Lung (tissue), 12 donors: ENCODE measurements around the gene KRTAP10-11. TPM values are rescaled to one million over a fixed set of nuclear protein-coding genes. Genes with fewer than 3 reads are reported as not detected.

Source experiments
- ATAC-seq: fragments of 200-7000 bp; cut with Tn5 transposase; one replicate; pipeline ENCODE4 v1.9.1; 2020; ENCODE audit warnings: moderate number of reproducible peaks; ENCODE audit not compliant: insufficient read depth, low FRiP score
- DNase-seq, 3 donors: peaks; one replicate each; pipeline ENCODE4 v3.0.0-alpha.2; 2013 to 2017
- H3K27ac ChIP-seq, 2 donors: one replicate each; pipeline ENCODE4 v1.5.1; 2013; ENCODE audit warnings: mild to moderate bottlenecking in 2 of 2, moderate library complexity in 2 of 2, control low read depth in 1 of 2, inconsistent platforms in 1 of 2, low read depth in 1 of 2, low read length in 1 of 2
- H3K27me3 ChIP-seq, 3 donors: one replicate each; pipeline ENCODE4 v1.5.1; 2013; ENCODE audit warnings: low read length in 2 of 3; ENCODE audit not compliant: control insufficient read depth in 3 of 3, insufficient read depth in 3 of 3
- H3K36me3 ChIP-seq, 4 donors: one replicate each; pipeline ENCODE4 v1.5.1; 2013; ENCODE audit warnings: low read length in 4 of 4, mild to moderate bottlenecking in 1 of 4, moderate library complexity in 1 of 4; ENCODE audit not compliant: control insufficient read depth in 4 of 4, insufficient read depth in 4 of 4
- H3K4me1 ChIP-seq, 5 donors: one replicate each; pipeline ENCODE4 v1.5.1; 2013; ENCODE audit warnings: low read length in 5 of 5, mild to moderate bottlenecking in 2 of 5, moderate library complexity in 1 of 5; ENCODE audit not compliant: control insufficient read depth in 5 of 5, insufficient read depth in 5 of 5
- H3K4me3 ChIP-seq: one replicate; pipeline ENCODE4 v1.5.1; 2013; ENCODE audit warnings: mild to moderate bottlenecking, control low read depth, moderate library complexity
- H3K9ac ChIP-seq, 2 donors: one replicate each; pipeline ENCODE4 v1.5.1; 2013; ENCODE audit warnings: low read length in 2 of 2, control low read depth in 1 of 2; ENCODE audit not compliant: insufficient read depth in 1 of 2
- H3K9me3 ChIP-seq, 4 donors: one replicate each; pipeline ENCODE4 v1.5.1; 2013; ENCODE audit warnings: low read length in 3 of 4, mild to moderate bottlenecking in 1 of 4, moderate library complexity in 1 of 4; ENCODE audit not compliant: control insufficient read depth in 4 of 4, insufficient read depth in 3 of 4
- WGBS, 2 donors: extraction: QIAGEN DNeasy Blood & Tissue Kit; methylation state at CpG; one replicate each; pipeline ENCODE4 v1.1.7; 2013; 5-methylcytosine and 5-hydroxymethylcytosine counted together
- polyA plus RNA-seq, 2 donors: library from polyadenylated mRNA; stranded (reverse); fragments of 200-250 nt; gene quantifications; one replicate each; pipeline ENCODE4 v1.2.1, GENCODE V29; 2013
- total RNA-seq, 2 donors: library from RNA; depleted of rRNA in 1 of 2; stranded (reverse); fragments of >200 nt in 1 of 2; gene quantifications; one replicate each; pipeline ENCODE4 v1.2.1, GENCODE V29; 2014 to 2021
- TF ChIP-seq, protein P1 (sequence below): IDR thresholded peaks from 2 replicates; pipeline ENCODE4 v1.5.1; 2012; ENCODE audit warnings: mild to moderate bottlenecking; ENCODE audit errors: control extremely low read depth, extremely low read depth
- donor health status: control.
- donor health status: control.
- donor health status: Bipolar disorder and iron deficiency.
- donor health status: healthy.
- donor health status: DM: yes; HTN: yes; CAD: no.

KRTAP10-11 gene
- total and polyA plus RNA-seq, 4 donors, result not detected

DNA sequence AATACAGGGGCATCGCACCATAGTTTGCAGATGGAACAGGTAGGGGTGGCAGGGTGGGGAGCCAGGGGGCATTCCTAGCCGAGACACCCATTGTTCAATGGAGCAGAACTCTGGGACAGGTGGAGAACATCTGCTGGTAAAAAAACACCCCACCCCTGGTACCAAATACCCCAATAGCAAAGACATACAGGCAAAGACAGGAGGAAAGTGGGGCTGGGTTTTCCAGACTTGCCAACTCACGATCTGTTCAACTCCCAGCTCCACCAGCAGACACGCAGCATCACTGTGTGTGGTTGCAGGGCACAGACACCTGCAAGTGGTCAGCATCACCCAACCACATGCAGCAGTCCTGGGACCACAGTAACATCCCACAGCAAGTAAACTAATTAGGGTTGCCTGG is 34.7 kb upstream of the KRTAP10-11 start:
- WGBS, 2 donors, result 83 to 86% methylated on average over 4 of the region's 4 CpGs
- H3K9me3 ChIP-seq, result peaks cover 0 to 20% (median 3%) of the 10 kb centered on the region in 4 donors
- no peak for DNase-seq

DNA sequence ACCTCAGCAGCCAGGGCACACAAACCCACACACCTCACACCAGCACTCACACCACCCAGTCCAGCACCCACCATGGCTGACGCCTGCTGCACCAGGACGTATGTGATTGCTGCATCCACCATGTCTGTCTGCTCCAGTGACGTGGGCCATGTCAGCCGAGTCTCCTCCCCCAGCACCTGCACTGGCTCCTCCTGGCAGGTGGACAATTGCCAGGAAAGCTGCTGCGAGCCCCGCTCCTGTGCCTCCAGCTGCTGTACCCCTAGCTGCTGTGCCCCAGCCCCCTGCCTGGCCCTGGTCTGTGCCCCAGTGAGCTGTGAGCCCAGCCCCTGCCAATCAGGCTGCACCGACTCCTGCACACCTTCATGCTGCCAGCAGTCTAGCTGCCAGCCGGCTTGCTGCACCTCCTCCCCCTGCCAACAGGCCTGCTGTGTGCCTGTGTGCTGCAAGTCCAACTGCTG is 34.2 kb upstream of the KRTAP10-11 start, which contains the start of gene KRTAP10-8:
KRTAP10-8 (plus strand) TSS at position 51 of the 458 bp plus-strand sequence; CDS start at position 73, 22 bp downstream.
- ATAC-seq, result no peak
- Histone ChIP-seq H3K9ac (no peak within 1 kb of the TSS), H3K27ac (no peak within 1 kb of the TSS), H3K36me3 (no peaks in the 10 kb centered on the region), H3K27me3 (no peaks in the 10 kb centered on the region), H3K9me3 (peaks cover 0 to 20% (median 3%) of the 10 kb centered on the region in 4 donors), H3K4me3 (no peak within 1 kb of the TSS), H3K4me1 (no peaks in the 10 kb centered on the region)
- TF ChIP-seq, protein P1, sequence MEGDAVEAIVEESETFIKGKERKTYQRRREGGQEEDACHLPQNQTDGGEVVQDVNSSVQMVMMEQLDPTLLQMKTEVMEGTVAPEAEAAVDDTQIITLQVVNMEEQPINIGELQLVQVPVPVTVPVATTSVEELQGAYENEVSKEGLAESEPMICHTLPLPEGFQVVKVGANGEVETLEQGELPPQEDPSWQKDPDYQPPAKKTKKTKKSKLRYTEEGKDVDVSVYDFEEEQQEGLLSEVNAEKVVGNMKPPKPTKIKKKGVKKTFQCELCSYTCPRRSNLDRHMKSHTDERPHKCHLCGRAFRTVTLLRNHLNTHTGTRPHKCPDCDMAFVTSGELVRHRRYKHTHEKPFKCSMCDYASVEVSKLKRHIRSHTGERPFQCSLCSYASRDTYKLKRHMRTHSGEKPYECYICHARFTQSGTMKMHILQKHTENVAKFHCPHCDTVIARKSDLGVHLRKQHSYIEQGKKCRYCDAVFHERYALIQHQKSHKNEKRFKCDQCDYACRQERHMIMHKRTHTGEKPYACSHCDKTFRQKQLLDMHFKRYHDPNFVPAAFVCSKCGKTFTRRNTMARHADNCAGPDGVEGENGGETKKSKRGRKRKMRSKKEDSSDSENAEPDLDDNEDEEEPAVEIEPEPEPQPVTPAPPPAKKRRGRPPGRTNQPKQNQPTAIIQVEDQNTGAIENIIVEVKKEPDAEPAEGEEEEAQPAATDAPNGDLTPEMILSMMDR, result no peak
- DNase-seq, result no peak
- 91 to 93% methylated on average over 8 of the region's 8 CpGs for WGBS, 2 donors

More for the DNA sequence above, 34.7 kb upstream of the KRTAP10-11 start:
- Histone ChIP-seq H3K27ac (no peak overlapping the region), H3K4me3 (no peak overlapping the region), H3K9ac (no peak overlapping the region), H3K36me3 (no peaks in the 10 kb centered on the region), H3K27me3 (no peaks in the 10 kb centered on the region), H3K4me1 (no peaks in the 10 kb centered on the region)
- ATAC-seq, result no peak
- TF ChIP-seq, protein P1, result no peak

DNA sequence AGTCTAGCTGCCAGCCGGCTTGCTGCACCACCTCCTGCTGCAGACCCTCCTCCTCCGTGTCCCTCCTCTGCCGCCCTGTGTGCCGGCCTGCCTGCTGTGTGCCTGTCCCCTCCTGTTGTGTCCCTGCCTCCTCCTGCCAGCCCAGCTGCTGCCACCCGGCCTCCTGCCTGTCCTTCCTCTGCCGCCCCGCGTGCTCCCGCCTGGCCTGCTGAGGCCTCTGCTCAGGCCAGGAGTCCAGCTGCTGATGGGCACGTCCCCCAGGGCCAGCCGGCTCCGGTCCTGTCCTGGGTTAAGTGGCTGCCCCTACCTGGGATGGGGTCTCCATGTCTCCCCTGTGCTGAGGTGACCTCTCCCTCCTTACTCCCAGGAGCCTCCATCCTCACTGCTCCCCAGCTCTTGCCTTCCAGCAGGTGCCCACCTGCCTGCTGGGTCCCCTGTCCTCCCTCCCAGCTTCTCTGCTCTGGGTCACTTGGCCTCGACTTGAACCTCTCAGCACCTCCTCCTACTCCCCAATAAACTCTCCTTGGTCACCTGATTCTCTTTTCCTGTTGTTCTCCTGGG is 33.5 kb upstream of the KRTAP10-11 start:
- DNase-seq (no peak), ATAC-seq (no peak)
- no peaks in the 10 kb centered on the region for H3K36me3 ChIP-seq
- H3K9ac ChIP-seq, result no peak overlapping the region
- 84 to 90% methylated on average over 12 to 13 of the region's 13 CpGs for WGBS, 2 donors
- no peaks in the 10 kb centered on the region for H3K4me1 ChIP-seq
- H3K9me3 ChIP-seq, result peaks cover 0 to 20% (median 3%) of the 10 kb centered on the region in 4 donors
- H3K4me3 ChIP-seq, result no peak overlapping the region
- TF ChIP-seq, protein P1, result no peak
- no peaks in the 10 kb centered on the region for H3K27me3 ChIP-seq
- no peak overlapping the region for H3K27ac ChIP-seq
